Measurements from ENCODE around the gene CLDN6. TPM values are rescaled to one million over a fixed set of nuclear protein-coding genes. Genes with fewer than 3 reads are reported as not detected.

CLDN6 gene
- total and polyA plus RNA-seq, 2 of the 13 experiments (the other 11 are each of a cell fraction or from before 2014, with no cell fraction given) = 5.9 to 7.6 TPM

- peak; percentile 57; the same call in 1 of the 2 replicates for TF ChIP-seq UBTF (CRISPR knock-in tag; IDR thresholded peaks at IDR 0.05)
- 0 out of 2 replicates have a peak, but pooled peaks have one; percentile 26 for TF ChIP-seq ARHGAP35 (CRISPR knock-in tag; IDR thresholded peaks at IDR 0.05; ENCODE audit: borderline replicate concordance)
- TF ChIP-seq ZBTB26 (CRISPR knock-in tag; IDR thresholded peaks at IDR 0.05; ENCODE audit: borderline replicate concordance) = no peak
- no peak for TF ChIP-seq ZFAT (CRISPR knock-in tag; conservative IDR thresholded peaks at IDR 0.05)
- TF ChIP-seq ZBTB34 (CRISPR knock-in tag; IDR thresholded peaks at IDR 0.05) = no peak
- no peak for TF ChIP-seq PHF21A (CRISPR knock-in tag; IDR thresholded peaks at IDR 0.05)
- peak; percentile 92 for TF ChIP-seq PHF8 (CRISPR knock-in tag; IDR thresholded peaks at IDR 0.05)
- no peak for TF ChIP-seq RFX1 (IDR thresholded peaks at IDR 0.05)
- no peak for TF ChIP-seq HMG20A (CRISPR knock-in tag; IDR thresholded peaks at IDR 0.05; ENCODE audit: borderline replicate concordance)
- TF ChIP-seq HMGXB4 (CRISPR knock-in tag; IDR thresholded peaks at IDR 0.05; ENCODE audit: borderline replicate concordance in 1 of 2, low read depth in 1 of 2) = peak; percentile 45 to 76; a peak in 2 of 4 replicates
- TF ChIP-seq DMTF1 (CRISPR knock-in tag; IDR thresholded peaks at IDR 0.05) = no peak
- no peak for TF ChIP-seq ZNF891 (CRISPR knock-in tag; IDR thresholded peaks at IDR 0.05)
- 0 out of 2 replicates have a peak, but pooled peaks have one; percentile 18 for TF ChIP-seq ZNF761 (CRISPR knock-in tag; conservative IDR thresholded peaks at IDR 0.05)
- TF ChIP-seq NCOA1 (CRISPR knock-in tag; IDR thresholded peaks at IDR 0.05) = no peak
- no peak for TF ChIP-seq ZBTB20 (CRISPR knock-in tag; IDR thresholded peaks at IDR 0.05; ENCODE audit: borderline replicate concordance, low read depth)
- no peak for TF ChIP-seq JUNB (CRISPR knock-in tag; IDR thresholded peaks at IDR 0.05; ENCODE audit: borderline replicate concordance)
- TF ChIP-seq MBD4 (IDR thresholded peaks at IDR 0.05; ENCODE audit: borderline replicate concordance, low read length) = no peak
- TF ChIP-seq TP53 (CRISPR knock-in tag; conservative IDR thresholded peaks at IDR 0.05) = no peak
- peak; percentile 45 for TF ChIP-seq ETV5 (CRISPR knock-in tag; IDR thresholded peaks at IDR 0.05; ENCODE audit: borderline replicate concordance)
These were observed 37.5 kb downstream of the CLDN6 start, which contains the start of gene PKMYT1 (continued) for GRCh38 chr16:2980227-2981176.
